HEK293 (cell line): ENCODE data around the gene SLC30A4.

Experiments
- EGR2 ChIP-seq: fragments of 450-650 bp; formaldehyde crosslinking; IDR thresholded peaks from 2 replicates; pipeline ENCODE4 v1.5.1; 2016; ENCODE audit warnings: low read depth, missing biosample characterization, missing genetic modification characterization
- GLI4 ChIP-seq: fragments of 450-650 bp; formaldehyde crosslinking; IDR thresholded peaks from 2 replicates; pipeline ENCODE4 v1.5.1; 2016; ENCODE audit warnings: missing biosample characterization, missing genetic modification characterization
- GLIS2 ChIP-seq: fragments of 450-650 bp; formaldehyde crosslinking; IDR thresholded peaks from 2 replicates; pipeline ENCODE4 v1.5.1; 2016; ENCODE audit warnings: missing biosample characterization, missing genetic modification characterization
- HIC1 ChIP-seq: fragments of 450-650 bp; formaldehyde crosslinking; IDR thresholded peaks from 2 replicates; pipeline ENCODE4 v1.5.1; 2016; ENCODE audit warnings: missing biosample characterization, missing genetic modification characterization
- KLF8 ChIP-seq: fragments of 450-650 bp; formaldehyde crosslinking; IDR thresholded peaks from 2 replicates; pipeline ENCODE4 v1.5.1; 2016; ENCODE audit warnings: missing biosample characterization, missing genetic modification characterization
- PATZ1 ChIP-seq: fragments of 450-650 bp; formaldehyde crosslinking; IDR thresholded peaks from 2 replicates; pipeline ENCODE4 v1.5.1; 2016; ENCODE audit warnings: missing biosample characterization, missing genetic modification characterization
- REPIN1 ChIP-seq: fragments of 450-650 bp; formaldehyde crosslinking; IDR thresholded peaks from 2 replicates; pipeline ENCODE4 v1.5.1; 2017; ENCODE audit warnings: missing biosample characterization, missing genetic modification characterization, low read depth
- SCRT2 ChIP-seq: fragments of 450-650 bp; formaldehyde crosslinking; IDR thresholded peaks from 2 replicates; pipeline ENCODE4 v1.5.1; 2016; ENCODE audit warnings: missing biosample characterization, missing genetic modification characterization
- SP2 ChIP-seq: fragments of 450-650 bp; formaldehyde crosslinking; IDR thresholded peaks from 2 replicates; pipeline ENCODE4 v1.5.1; 2016; ENCODE audit warnings: missing biosample characterization, missing genetic modification characterization
- SP3 ChIP-seq: fragments of 450-650 bp; formaldehyde crosslinking; IDR thresholded peaks from 2 replicates; pipeline ENCODE4 v1.5.1; 2016; ENCODE audit warnings: missing biosample characterization, missing genetic modification characterization
- YY1 ChIP-seq: fragments of 450-650 bp; formaldehyde crosslinking; IDR thresholded peaks from 2 replicates; pipeline ENCODE4 v1.5.1; 2018; ENCODE audit warnings: missing biosample characterization, missing genetic modification characterization
- ZBTB11 ChIP-seq: fragments of 450-650 bp; formaldehyde crosslinking; conservative IDR thresholded peaks from 2 replicates; pipeline ENCODE4 v1.5.1; 2016; ENCODE audit warnings: low read depth, missing biosample characterization, missing genetic modification characterization
- ZBTB8A ChIP-seq: fragments of 450-650 bp; formaldehyde crosslinking; IDR thresholded peaks from 2 replicates; pipeline ENCODE4 v1.5.1; 2016; ENCODE audit warnings: missing biosample characterization, missing genetic modification characterization
- ZFP3 ChIP-seq: fragments of 450-650 bp; formaldehyde crosslinking; IDR thresholded peaks from 2 replicates; pipeline ENCODE4 v1.5.1; 2016; ENCODE audit warnings: low read depth, missing biosample characterization, missing genetic modification characterization
- ZNF114 ChIP-seq: fragments of 450-650 bp; formaldehyde crosslinking; IDR thresholded peaks from 2 replicates; pipeline ENCODE4 v1.5.0; 2017; ENCODE audit warnings: missing biosample characterization, missing genetic modification characterization
- ZNF121 ChIP-seq: fragments of 450-650 bp; formaldehyde crosslinking; IDR thresholded peaks from 2 replicates; pipeline ENCODE4 v1.5.1; 2016; ENCODE audit warnings: missing biosample characterization, missing genetic modification characterization
- ZNF24 ChIP-seq: fragments of 450-650 bp; formaldehyde crosslinking; IDR thresholded peaks from 2 replicates; pipeline ENCODE4 v1.5.1; 2016; ENCODE audit warnings: missing biosample characterization, missing genetic modification characterization
- ZNF335 ChIP-seq: fragments of 450-650 bp; formaldehyde crosslinking; conservative IDR thresholded peaks from 2 replicates; pipeline ENCODE4 v1.5.1; 2016; ENCODE audit warnings: missing biosample characterization, missing genetic modification characterization
- ZNF341 ChIP-seq: fragments of 450-650 bp; formaldehyde crosslinking; IDR thresholded peaks from 2 replicates; pipeline ENCODE4; 2016; ENCODE audit warnings: low read depth, missing biosample characterization, missing genetic modification characterization
- ZNF354C ChIP-seq: fragments of 450-650 bp; formaldehyde crosslinking; IDR thresholded peaks from 2 replicates; pipeline ENCODE4 v1.5.1; 2016; ENCODE audit warnings: missing biosample characterization, missing genetic modification characterization, low read depth, borderline replicate concordance
- ZNF530 ChIP-seq: fragments of 450-650 bp; formaldehyde crosslinking; IDR thresholded peaks from 2 replicates; pipeline ENCODE4 v1.5.1; 2016; ENCODE audit warnings: low read depth, missing biosample characterization, missing genetic modification characterization
- ZNF558 ChIP-seq: fragments of 450-650 bp; formaldehyde crosslinking; IDR thresholded peaks from 2 replicates; pipeline ENCODE4 v1.5.1; 2016; ENCODE audit warnings: missing biosample characterization, missing genetic modification characterization
- ZSCAN5A ChIP-seq: fragments of 450-650 bp; formaldehyde crosslinking; IDR thresholded peaks from 2 replicates; pipeline ENCODE4 v1.5.1; 2016; ENCODE audit warnings: missing biosample characterization, missing genetic modification characterization
- TF ChIP-seq, protein P1 (sequence below): fragments of 450-650 bp; formaldehyde crosslinking; optimal IDR thresholded peaks from 2 replicates; pipeline ENCODE3; 2016; ENCODE audit warnings: missing biosample characterization, mild to moderate bottlenecking, missing genetic modification characterization
- TF ChIP-seq, protein P2 (sequence below): fragments of 450-650 bp; formaldehyde crosslinking; IDR thresholded peaks from 2 replicates; pipeline ENCODE4 v1.5.1; 2016; ENCODE audit warnings: missing biosample characterization, missing genetic modification characterization
- TF ChIP-seq, protein P3 (sequence below): fragments of 450-650 bp; formaldehyde crosslinking; IDR thresholded peaks from 2 replicates; pipeline ENCODE4 v1.5.1; 2016; ENCODE audit warnings: missing biosample characterization, missing genetic modification characterization

SLC30A4 gene

DNA sequence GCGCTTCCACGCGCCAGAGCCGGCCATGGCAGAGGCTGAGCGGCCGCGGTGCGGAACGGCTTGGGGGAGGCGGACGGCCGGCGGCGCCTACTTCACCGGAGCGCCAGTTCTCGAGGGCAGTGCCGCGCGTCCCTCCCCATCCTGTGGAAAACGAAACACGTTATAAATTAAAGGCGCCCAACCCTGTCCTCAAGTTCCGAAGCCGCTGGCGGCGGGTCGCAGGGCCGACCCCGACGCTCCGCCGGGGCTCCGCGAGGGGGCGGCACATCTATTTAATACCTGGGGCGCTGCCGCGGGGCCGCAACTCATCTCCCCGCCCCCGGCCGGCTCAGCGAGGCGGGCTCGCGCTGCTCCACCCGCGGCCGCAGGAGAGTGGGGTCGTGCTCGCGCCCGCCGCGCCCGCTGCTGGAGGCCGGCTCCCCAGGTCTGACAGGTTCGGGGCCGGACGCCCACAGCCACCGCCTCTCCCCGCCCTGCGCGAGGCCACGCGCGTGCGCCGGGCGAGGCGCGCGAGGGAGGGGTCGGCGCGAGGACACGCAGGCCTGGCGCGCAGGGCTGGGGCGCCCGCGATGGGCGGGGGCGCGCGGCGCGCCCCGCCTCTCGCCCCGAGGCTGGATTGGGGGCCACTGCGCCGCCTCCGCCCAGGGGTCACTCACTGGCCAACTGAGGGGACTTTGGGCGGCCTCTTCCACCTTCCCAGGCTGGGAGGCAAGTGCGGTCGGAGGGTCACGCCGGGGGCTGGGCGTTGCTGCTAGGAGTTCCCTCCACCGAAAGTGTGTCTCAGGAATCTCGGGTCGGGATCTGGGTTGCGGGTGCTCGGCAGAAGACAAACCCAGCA, at the start of gene SLC30A4 (continued):
- TF ChIP-seq ZBTB11 = peak; percentile 41
- peak; percentile 22; the same call in 1 of the 2 replicates for TF ChIP-seq SP3 (tag by site-specific recombination)
- TF ChIP-seq, protein P1, sequence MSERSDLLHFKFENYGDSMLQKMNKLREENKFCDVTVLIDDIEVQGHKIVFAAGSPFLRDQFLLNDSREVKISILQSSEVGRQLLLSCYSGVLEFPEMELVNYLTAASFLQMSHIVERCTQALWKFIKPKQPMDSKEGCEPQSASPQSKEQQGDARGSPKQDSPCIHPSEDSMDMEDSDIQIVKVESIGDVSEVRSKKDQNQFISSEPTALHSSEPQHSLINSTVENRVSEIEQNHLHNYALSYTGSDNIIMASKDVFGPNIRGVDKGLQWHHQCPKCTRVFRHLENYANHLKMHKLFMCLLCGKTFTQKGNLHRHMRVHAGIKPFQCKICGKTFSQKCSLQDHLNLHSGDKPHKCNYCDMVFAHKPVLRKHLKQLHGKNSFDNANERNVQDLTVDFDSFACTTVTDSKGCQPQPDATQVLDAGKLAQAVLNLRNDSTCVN (tag by site-specific recombination) = peak; percentile 69
- no peak for TF ChIP-seq REPIN1 (tag by site-specific recombination)
- no peak for TF ChIP-seq ZNF558 (tag by site-specific recombination)
- no peak for TF ChIP-seq GLI4 (tag by site-specific recombination)
- TF ChIP-seq, protein P2, sequence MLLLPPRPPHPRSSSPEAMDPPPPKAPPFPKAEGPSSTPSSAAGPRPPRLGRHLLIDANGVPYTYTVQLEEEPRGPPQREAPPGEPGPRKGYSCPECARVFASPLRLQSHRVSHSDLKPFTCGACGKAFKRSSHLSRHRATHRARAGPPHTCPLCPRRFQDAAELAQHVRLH (tag by site-specific recombination) = no peak
- TF ChIP-seq KLF8 (tag by site-specific recombination) = no peak
- TF ChIP-seq ZNF335 (tag by site-specific recombination) = peak; percentile 44; the same call in 1 of the 2 replicates
- no peak for TF ChIP-seq YY1 (tag by site-specific recombination)
- 0 out of 2 replicates have a peak, but pooled peaks have one; percentile 21 for TF ChIP-seq ZNF341
- no peak for TF ChIP-seq HIC1 (tag by site-specific recombination)
- no peak for TF ChIP-seq ZNF354C (tag by site-specific recombination)
- TF ChIP-seq ZFP3 (tag by site-specific recombination) = no peak
- TF ChIP-seq ZNF530 (tag by site-specific recombination) = no peak
- TF ChIP-seq, protein P3, sequence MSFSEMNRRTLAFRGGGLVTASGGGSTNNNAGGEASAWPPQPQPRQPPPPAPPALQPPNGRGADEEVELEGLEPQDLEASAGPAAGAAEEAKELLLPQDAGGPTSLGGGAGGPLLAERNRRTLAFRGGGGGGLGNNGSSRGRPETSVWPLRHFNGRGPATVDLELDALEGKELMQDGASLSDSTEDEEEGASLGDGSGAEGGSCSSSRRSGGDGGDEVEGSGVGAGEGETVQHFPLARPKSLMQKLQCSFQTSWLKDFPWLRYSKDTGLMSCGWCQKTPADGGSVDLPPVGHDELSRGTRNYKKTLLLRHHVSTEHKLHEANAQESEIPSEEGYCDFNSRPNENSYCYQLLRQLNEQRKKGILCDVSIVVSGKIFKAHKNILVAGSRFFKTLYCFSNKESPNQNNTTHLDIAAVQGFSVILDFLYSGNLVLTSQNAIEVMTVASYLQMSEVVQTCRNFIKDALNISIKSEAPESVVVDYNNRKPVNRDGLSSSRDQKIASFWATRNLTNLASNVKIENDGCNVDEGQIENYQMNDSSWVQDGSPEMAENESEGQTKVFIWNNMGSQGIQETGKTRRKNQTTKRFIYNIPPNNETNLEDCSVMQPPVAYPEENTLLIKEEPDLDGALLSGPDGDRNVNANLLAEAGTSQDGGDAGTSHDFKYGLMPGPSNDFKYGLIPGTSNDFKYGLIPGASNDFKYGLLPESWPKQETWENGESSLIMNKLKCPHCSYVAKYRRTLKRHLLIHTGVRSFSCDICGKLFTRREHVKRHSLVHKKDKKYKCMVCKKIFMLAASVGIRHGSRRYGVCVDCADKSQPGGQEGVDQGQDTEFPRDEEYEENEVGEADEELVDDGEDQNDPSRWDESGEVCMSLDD (tag by site-specific recombination) = no peak
- TF ChIP-seq SP2 (tag by site-specific recombination) = peak; percentile 27
- peak; percentile 28; the same call in 1 of the 2 replicates for TF ChIP-seq GLIS2 (tag by site-specific recombination)
- TF ChIP-seq PATZ1 (tag by site-specific recombination) = 0 out of 2 replicates have a peak, but pooled peaks have one; percentile 32
- 0 out of 2 replicates have a peak, but pooled peaks have one; percentile 14 for TF ChIP-seq ZBTB8A
- TF ChIP-seq ZNF114 = no peak
- no peak for TF ChIP-seq EGR2 (tag by site-specific recombination)
- TF ChIP-seq ZNF24 (tag by site-specific recombination) = no peak
- TF ChIP-seq ZSCAN5A (tag by site-specific recombination) = no peak
- no peak for TF ChIP-seq ZNF121 (tag by site-specific recombination)
- no peak for TF ChIP-seq SCRT2 (tag by site-specific recombination)
